Heart right ventricle (tissue), 16 donors: ENCODE data around the gene RASSF8. TPM values are rescaled to one million over a fixed set of nuclear protein-coding genes. Genes with fewer than 3 reads are reported as not detected.

Experiments used
- ATAC-seq, 8 donors: fragments of 200-7000 bp; cut with Tn5 transposase; one replicate each; pipeline ENCODE4 v1.9.1; 2020; ENCODE audit warnings: mild to moderate bottlenecking in 8 of 8, moderate library complexity in 8 of 8, moderate number of reproducible peaks in 1 of 8
- DNase-seq, 2 donors: peaks; one replicate each; pipeline ENCODE4 v3.0.0-alpha.2; 2020
- H3K27ac ChIP-seq, 10 donors: fragments of 200-600 bp; sonication (generic) in 2 of 10; one replicate each; pipeline versions ENCODE4 v1.5.0 to v1.8.0; 2020 to 2022; ENCODE audit warnings: mild to moderate bottlenecking in 3 of 10
- H3K27me3 ChIP-seq, 7 donors: fragments of 200-600 bp; one replicate each; pipeline ENCODE4 v1.8.0; 2021 to 2022; ENCODE audit warnings: mild to moderate bottlenecking in 2 of 7
- H3K36me3 ChIP-seq, 9 donors: fragments of 200-600 bp; sonication (generic) in 1 of 9; one replicate each; pipeline versions ENCODE4 v1.5.0 to v1.8.0; 2020 to 2022; ENCODE audit warnings: mild to moderate bottlenecking in 2 of 9
- H3K4me1 ChIP-seq, 9 donors: fragments of 200-600 bp; sonication (generic) in 1 of 9; one replicate each; pipeline versions ENCODE4 v1.5.0 to v1.8.0; 2020 to 2022; ENCODE audit warnings: mild to moderate bottlenecking in 4 of 9
- H3K4me3 ChIP-seq, 10 donors: fragments of 200-600 bp; sonication (generic) in 2 of 10; one replicate each; pipeline versions ENCODE4 v1.5.0 to v1.8.0; 2020 to 2022; ENCODE audit warnings: mild to moderate bottlenecking in 7 of 10, moderate library complexity in 2 of 10
- H3K9me3 ChIP-seq, 11 donors: fragments of 200-600 bp in 10 of 11; sonication (generic) in 2 of 11; one replicate each; pipeline versions ENCODE4 v1.5.0 to v1.8.0; 2013 to 2022; ENCODE audit warnings: mild to moderate bottlenecking in 2 of 11, control low read depth in 1 of 11, moderate library complexity in 1 of 11
- CTCF ChIP-seq, 9 donors: fragments of 200-600 bp; sonication (generic) in 2 of 9; IDR thresholded peaks; one replicate each; pipeline versions ENCODE4 v1.5.0 to v1.8.0; 2021 to 2022; ENCODE audit warnings: antibody characterized with exemption in 9 of 9, mild to moderate bottlenecking in 5 of 9, moderate library complexity in 1 of 9
- WGBS, 2 donors: extraction: QIAGEN DNeasy Blood & Tissue Kit; methylation state at CpG; one replicate each; pipeline ENCODE4 v1.1.7; 2013; ENCODE audit warnings: inconsistent platforms in 1 of 2; 5-methylcytosine and 5-hydroxymethylcytosine counted together
- intact Hi-C, 10 donors: fragments of 100-400 bp; cut with DNase I; formaldehyde crosslinking; loops; one replicate each; pipeline versions ENCODE4 v1.11.1 to v1.14.2; 2022
- polyA plus RNA-seq, 2 donors: library from polyadenylated mRNA; stranded (reverse); fragments of 200-250 nt; gene quantifications; one replicate each; pipeline ENCODE4 v1.2.3, GENCODE V29; 2013
- total RNA-seq, 10 donors: library from RNA; stranded (reverse); fragmentation: NEBNext Ultra II Directional in 3 of 10; extraction: Animal tissue kit (Norgen Biotek cat#: 25700) in 3 of 10; gene quantifications; one replicate each; pipeline versions ENCODE4 v1.2.1 to v1.2.4, GENCODE V29; 2021 to 2023
- donor health status: Arrhythmogenic right ventricular cardiomyopathy.
- donor health status: ischemic (EF 13 %, LVEDD 7.1; RV severe dilation, severe dysfunction).
- donor health status: healthy with polysubstance abuse.
- donor health status: DM: no; HTN: yes; CAD: no.
- donor health status: DM: no; HTN: no; CAD: no.
- donor health status: ischemic (EF 25% LVEDD 6.9; RV normal size, moderate dysfunction).
- donor health status: ischemic (EF 25% LVEDD 5.7; RV mildly dilated, moderate dysfunction).
- donor health status: healthy.
- donor health status: DM: yes; HTN: yes; CAD: no.
- donor health status: Ischemic cardiomyopathy.
- donor health status: ischemic (EF 35%, LVEDD 5.7; RV mildly dilated, moderate dysfunction).
- donor health status: nonischemic (EF 11% LVEDD 7.7; RV severe dilation, severe dysfunction).
- donor health status: DM: yes; HTN: yes; CAD: no.
- donor health status: PGD.
- donor health status: ischemic (EF 29% LVEDD 5.4; RV normal size, mild dysfunction).
- donor health status: nonischemic (EF 23%, LVEDD 6.1; RV moderate dilation, normal function).

The RASSF8 gene
- total and polyA plus RNA-seq, 12 donors, result 5.7 to 43.9 (median 28.9) TPM

- no peak for DNase-seq
- no peak for ATAC-seq
- Histone ChIP-seq H3K4me1 (peaks cover 0 to 36% (median 14%) of the 10 kb centered on the region in 9 donors), H3K4me3 (no peak overlapping the region), H3K36me3 (no peaks in the 10 kb centered on the region), H3K9me3 (no peaks in the 10 kb centered on the region), H3K27ac (no peak overlapping the region), H3K27me3 (no peaks in the 10 kb centered on the region)
- intact Hi-C loops, result no loop called here
- 70 to 72% methylated on average over 4 of the region's 4 CpGs for WGBS, 2 donors
- no peak for TF ChIP-seq CTCF (IDR thresholded peaks at IDR 0.05)
These were observed 78.4 kb downstream of the RASSF8 start for GRCh38 chr12:26036877-26037276.

- peaks cover 0 to 33% (median 5%) of the 10 kb centered on the region in 9 donors for H3K4me1 ChIP-seq
- intact Hi-C loops, result no loop called here
- DNase-seq (no peak), ATAC-seq (no peak)
- WGBS, 2 donors, result 84 to 92% methylated on average over 2 of the region's 2 CpGs
- no peak overlapping the region for H3K27ac ChIP-seq
- no peaks in the 10 kb centered on the region for H3K36me3 ChIP-seq
- no peaks in the 10 kb centered on the region for H3K9me3 ChIP-seq
- no peak for TF ChIP-seq CTCF (IDR thresholded peaks at IDR 0.05)
- no peak overlapping the region for H3K4me3 ChIP-seq
- H3K27me3 ChIP-seq, result no peaks in the 10 kb centered on the region
These were observed 79.2 kb downstream of the RASSF8 start for GRCh38 chr12:26037615-26038220.

- ATAC-seq (no peak), DNase-seq (no peak)
- TF ChIP-seq CTCF (IDR thresholded peaks at IDR 0.05), result no peak
- Histone ChIP-seq H3K27ac (no peak overlapping the region), H3K36me3 (no peaks in the 10 kb centered on the region), H3K27me3 (no peaks in the 10 kb centered on the region), H3K4me3 (no peak overlapping the region), H3K4me1 (peaks cover 0 to 50% (median 10%) of the 10 kb centered on the region in 9 donors), H3K9me3 (no peaks in the 10 kb centered on the region)
- intact Hi-C loops, result no loop called here
- 88 to 89% methylated on average over 2 of the region's 2 CpGs for WGBS, 2 donors
These were observed 84.2 kb downstream of the RASSF8 start for GRCh38 chr12:26042645-26043044.

- no peaks in the 10 kb centered on the region for H3K9me3 ChIP-seq
- no peak overlapping the region for H3K27ac ChIP-seq
- no peak for DNase-seq
- WGBS, 2 donors, result 77 to 81% methylated on average over 10 of the region's 10 CpGs
- TF ChIP-seq CTCF (IDR thresholded peaks at IDR 0.05), result no peak
- no peaks in the 10 kb centered on the region for H3K36me3 ChIP-seq
- H3K4me3 ChIP-seq, result no peak overlapping the region
- peaks cover 0 to 54% (median 17%) of the 10 kb centered on the region in 9 donors for H3K4me1 ChIP-seq
- no peaks in the 10 kb centered on the region for H3K27me3 ChIP-seq
- intact Hi-C loops, result no loop called here
- ATAC-seq, result no peak
These were observed 84.9 kb downstream of the RASSF8 start for GRCh38 chr12:26043135-26044006.
